Psoas muscle (tissue), 8 donors: Measurements from ENCODE around the gene GGT7. TPM values are rescaled to one million over a fixed set of nuclear protein-coding genes. Genes with fewer than 3 reads are reported as not detected.
"Not testable (repeated sequence)": the region's sequence is repeated elsewhere in the genome, so short reads cannot be mapped to it uniquely, and the experiment has no call there.

ENCODE experiments used
- ATAC-seq, 4 donors: fragments of 200-7000 bp; cut with Tn5 transposase; one replicate each; pipeline ENCODE4 v1.9.1; 2020; ENCODE audit warnings: moderate library complexity in 3 of 4, mild to moderate bottlenecking in 2 of 4
- DNase-seq, 2 donors: peaks; one replicate each; pipeline ENCODE4 v3.0.0-alpha.2; 2020
- H3K27ac ChIP-seq: fragments of 200-600 bp; one replicate; pipeline ENCODE4 v1.8.0; 2022
- H3K27me3 ChIP-seq, 3 donors: fragments of 200-600 bp in 1 of 3; one replicate each; pipeline versions ENCODE4 v1.6.1 to v1.8.0; 2013 to 2022; ENCODE audit warnings: low read length in 2 of 3, mild to moderate bottlenecking in 2 of 3, moderate library complexity in 1 of 3; ENCODE audit not compliant: insufficient read depth in 3 of 3
- H3K36me3 ChIP-seq, 2 donors: fragments of 200-600 bp in 1 of 2; one replicate each; pipeline versions ENCODE4 v1.6.1 to v1.8.0; 2013 to 2022; ENCODE audit warnings: low read depth in 1 of 2, mild to moderate bottlenecking in 1 of 2, moderate library complexity in 1 of 2; ENCODE audit not compliant: insufficient read depth in 1 of 2
- H3K4me1 ChIP-seq: fragments of 200-600 bp; one replicate; pipeline ENCODE4 v1.8.0; 2022
- H3K4me3 ChIP-seq: fragments of 200-600 bp; one replicate; pipeline ENCODE4 v1.8.0; 2022; ENCODE audit warnings: mild to moderate bottlenecking
- H3K9me3 ChIP-seq: fragments of 200-600 bp; one replicate; pipeline ENCODE4 v1.8.0; 2022
- CTCF ChIP-seq: fragments of 200-600 bp; IDR thresholded peaks from one replicate; pipeline ENCODE4 v1.8.0; 2022; ENCODE audit warnings: antibody characterized with exemption
- WGBS, 3 donors: extraction: QIAGEN DNeasy Blood & Tissue Kit; methylation state at CpG; one replicate each; pipeline versions ENCODE4 v1.1.6 to v1.1.7; 2013; 5-methylcytosine and 5-hydroxymethylcytosine counted together
- intact Hi-C, 2 donors: fragments of 100-400 bp; cut with DNase I; formaldehyde crosslinking; loops; one replicate each; pipeline versions ENCODE4 v1.11.0 to v1.14.2; 2022
- polyA plus RNA-seq, 3 donors: library from polyadenylated mRNA; stranded (reverse); fragments of 200-250 nt; gene quantifications; one replicate each; pipeline ENCODE4 v1.2.3, GENCODE V29; 2013
- total RNA-seq, 4 donors: library from RNA; stranded (reverse); fragmentation: NEBNext Ultra II Directional in 2 of 4; extraction: Animal tissue kit (Norgen Biotek cat#: 25700) in 2 of 4; gene quantifications; one replicate each; pipeline versions ENCODE4 v1.2.1 to v1.2.4, GENCODE V29; 2021 to 2023
- donor health status: healthy with polysubstance abuse.
- donor health status: DM: no; HTN: no; CAD: no; lungs with moderate emphysema.
- donor health status: Bipolar disorder and iron deficiency.
- donor health status: healthy.
- donor health status: DM: yes; HTN: yes; CAD: no.
- donor health status: DM: no; HTN: no; CAD: no.
- donor health status: DM: no; HTN: no; CAD: no.
- donor health status: DM: yes; HTN: yes; CAD: no.

The GGT7 gene
- total and polyA plus RNA-seq, 7 donors: 4.8 to 36.2 (median 28.0) TPM

- Histone ChIP-seq H3K36me3 (peaks cover 4 to 51% of the 10 kb centered on the region in 2 donors), H3K27ac (peak overlapping the region; percentile 67), H3K4me3 (no peak overlapping the region), H3K4me1 (peaks cover 25% of the 10 kb centered on the region), H3K27me3 (no peaks in the 10 kb centered on the region), H3K9me3 (no peaks in the 10 kb centered on the region)
- TF ChIP-seq CTCF: no peak
- ATAC-seq (no peak), DNase-seq (no peak)
- intact Hi-C loops: no loop called here
- WGBS, 3 donors: 80 to 83% (median 82%) methylated on average over 4 of the region's 4 CpGs
Measured at GRCh38 chr20:34915749-34916455, 43.2 kb upstream of the GGT7 start.

DNA sequence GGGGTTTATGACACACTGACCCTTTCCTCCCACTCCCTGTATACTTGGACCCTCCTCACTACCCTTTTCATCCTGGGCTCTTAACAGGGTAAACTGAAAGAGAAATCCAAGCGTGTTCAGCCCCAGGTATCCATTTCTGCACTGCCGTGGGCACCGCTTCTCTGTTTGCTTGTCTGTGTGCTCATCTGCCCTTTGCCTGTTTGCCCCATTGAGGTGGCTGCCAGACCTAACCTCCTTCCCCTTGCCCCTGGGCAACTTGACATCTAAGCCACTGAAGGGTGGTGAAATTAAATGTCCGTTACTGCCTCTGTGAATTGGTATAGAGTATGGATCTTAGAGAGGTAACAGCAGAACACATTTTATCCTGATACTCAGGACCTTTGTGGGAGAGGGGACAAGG is 42.5 kb upstream of the GGT7 start:
- intact Hi-C loops: no loop called here
- WGBS, 3 donors: 29 to 57% (median 34%) methylated on average over 4 of the region's 4 CpGs
- peak overlapping the region; percentile 67 for H3K27ac ChIP-seq

GRCh38 chr20:34907616-34908469 is 35.2 kb upstream of the GGT7 start:
- TF ChIP-seq CTCF: no peak
- Histone ChIP-seq H3K36me3 (peaks cover 0 to 4% of the 10 kb centered on the region in 2 donors), H3K9me3 (no peaks in the 10 kb centered on the region), H3K4me1 (peaks cover 39% of the 10 kb centered on the region), H3K27ac (peak overlapping the region; percentile 86), H3K4me3 (no peak overlapping the region), H3K27me3 (no peaks in the 10 kb centered on the region)
- ATAC-seq: peak; percentile 87 to 94 (median 92)
- intact Hi-C loops: no loop called here
- peak; percentile 48 to 59 for DNase-seq
- WGBS, 3 donors: 21 to 24% (median 21%) methylated on average over 7 of the region's 7 CpGs

More for the DNA sequence above, 42.5 kb upstream of the GGT7 start:
- Histone ChIP-seq H3K4me3 (no peak overlapping the region), H3K27me3 (no peaks in the 10 kb centered on the region), H3K36me3 (peaks cover 1 to 46% of the 10 kb centered on the region in 2 donors), H3K4me1 (peaks cover 25% of the 10 kb centered on the region), H3K9me3 (no peaks in the 10 kb centered on the region)
- no peak for TF ChIP-seq CTCF
- ATAC-seq (peak in 3 of 4 donors; percentile 23 to 42 (median 34)), DNase-seq (no peak)

DNA sequence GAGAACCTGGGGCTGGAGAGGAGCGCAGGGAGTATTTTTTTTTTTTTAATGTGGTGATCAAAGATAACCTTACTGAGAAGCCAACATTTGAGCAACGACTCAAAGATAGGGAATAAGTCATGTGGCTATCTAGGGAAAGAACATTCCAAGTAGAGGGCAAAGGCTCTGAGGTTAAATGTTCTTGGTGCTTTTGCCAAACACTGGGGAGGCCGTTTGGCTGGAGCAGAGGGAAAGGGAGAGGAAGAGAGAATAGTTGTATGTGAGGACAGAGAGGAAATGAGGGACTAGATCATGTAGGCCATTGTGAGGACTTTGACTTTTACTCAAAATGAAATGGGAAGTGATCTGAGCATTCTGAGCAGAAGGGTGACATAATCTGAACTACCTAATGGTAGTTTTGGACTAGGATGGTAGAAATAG is 31.6 kb upstream of the GGT7 start:
- intact Hi-C loops: no loop called here
- H3K4me1 ChIP-seq: peaks cover 59% of the 10 kb centered on the region

GRCh38 chr20:34898731-34899130 is 26.1 kb upstream of the GGT7 start:
- intact Hi-C loops, H3K9me3 ChIP-seq, DNase-seq, H3K27me3 ChIP-seq, H3K4me3 ChIP-seq, ATAC-seq, H3K36me3 ChIP-seq: not testable (repeated sequence)
- 91 to 93% (median 92%) methylated on average over 18 to 26 of the region's 26 CpGs for WGBS, 3 donors
- Histone ChIP-seq H3K27ac (peak overlapping the region; percentile 86), H3K4me1 (peaks cover 48% of the 10 kb centered on the region)

More for the DNA sequence above, 31.6 kb upstream of the GGT7 start:
- H3K9me3 ChIP-seq: no peaks in the 10 kb centered on the region
- H3K27me3 ChIP-seq: no peaks in the 10 kb centered on the region
- WGBS, 3 donors: 17 to 37% (median 24%) methylated on average over 3 of the region's 3 CpGs
- peak overlapping the region; percentile 86 for H3K27ac ChIP-seq
- H3K36me3 ChIP-seq: peaks cover 0 to 4% of the 10 kb centered on the region in 2 donors
- TF ChIP-seq CTCF: no peak
- H3K4me3 ChIP-seq: no peak overlapping the region
- peak; percentile 34 to 68 (median 56) for ATAC-seq
- no peak for DNase-seq

DNA sequence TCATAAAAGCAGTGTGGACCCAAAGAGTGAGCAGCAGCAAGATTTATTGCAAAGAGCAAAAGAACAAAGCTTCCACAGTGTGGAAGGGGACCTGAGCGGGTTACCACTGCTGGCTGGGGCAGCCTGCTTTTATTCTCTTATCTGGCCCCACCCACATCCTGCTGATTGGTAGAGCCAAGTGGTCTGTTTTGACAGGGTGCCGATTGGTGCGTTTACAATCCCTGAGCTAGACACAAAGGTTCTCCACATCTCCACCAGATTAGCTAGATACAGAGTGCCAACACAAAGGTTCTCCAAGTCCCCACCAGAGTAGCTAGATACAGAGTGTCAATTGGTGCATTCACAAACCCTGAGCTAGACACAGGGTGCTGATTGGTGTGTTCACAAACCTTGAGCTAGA is 25.5 kb upstream of the GGT7 start:
- ATAC-seq, H3K9me3 ChIP-seq, H3K27me3 ChIP-seq, H3K27ac ChIP-seq, intact Hi-C loops, H3K36me3 ChIP-seq, H3K4me3 ChIP-seq, DNase-seq: not testable (repeated sequence)
- peaks cover 45% of the 10 kb centered on the region for H3K4me1 ChIP-seq
- 72 to 85% (median 83%) methylated on average over 2 to 3 of the region's 3 CpGs for WGBS, 3 donors
